HG03575 (cell line): Measurements from ENCODE around the gene OSBPL10.

Source experiments
- ATAC-seq: cut with Tn5 transposase; IDR thresholded peaks from one replicate; pipeline ENCODE4 v1.9.1; 2021; ENCODE audit not compliant: unreplicated experiment, insufficient number of reproducible peaks, low FRiP score; ENCODE audit errors: extremely low read depth

OSBPL10 gene

DNA sequence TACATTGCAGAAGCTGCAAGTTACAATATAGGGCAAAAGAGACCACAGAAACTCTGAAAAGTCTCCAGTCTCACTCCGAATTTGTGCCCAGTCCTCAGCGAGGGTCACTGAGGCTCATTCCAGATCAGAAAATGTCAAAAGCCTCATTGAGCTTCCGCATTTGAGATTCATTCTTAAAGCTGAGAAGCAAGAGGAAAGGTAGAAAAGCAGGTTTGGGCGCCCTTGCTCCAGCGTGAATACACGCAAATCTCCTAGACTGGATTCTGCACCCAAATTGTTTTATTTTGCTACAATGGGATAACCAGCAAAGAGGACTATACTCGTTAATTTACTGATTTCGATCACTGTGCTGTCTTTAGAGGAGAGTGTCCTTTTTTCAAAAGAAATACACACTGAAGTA lies 236.1 kb downstream of the OSBPL10 start:
- no peak for ATAC-seq

DNA sequence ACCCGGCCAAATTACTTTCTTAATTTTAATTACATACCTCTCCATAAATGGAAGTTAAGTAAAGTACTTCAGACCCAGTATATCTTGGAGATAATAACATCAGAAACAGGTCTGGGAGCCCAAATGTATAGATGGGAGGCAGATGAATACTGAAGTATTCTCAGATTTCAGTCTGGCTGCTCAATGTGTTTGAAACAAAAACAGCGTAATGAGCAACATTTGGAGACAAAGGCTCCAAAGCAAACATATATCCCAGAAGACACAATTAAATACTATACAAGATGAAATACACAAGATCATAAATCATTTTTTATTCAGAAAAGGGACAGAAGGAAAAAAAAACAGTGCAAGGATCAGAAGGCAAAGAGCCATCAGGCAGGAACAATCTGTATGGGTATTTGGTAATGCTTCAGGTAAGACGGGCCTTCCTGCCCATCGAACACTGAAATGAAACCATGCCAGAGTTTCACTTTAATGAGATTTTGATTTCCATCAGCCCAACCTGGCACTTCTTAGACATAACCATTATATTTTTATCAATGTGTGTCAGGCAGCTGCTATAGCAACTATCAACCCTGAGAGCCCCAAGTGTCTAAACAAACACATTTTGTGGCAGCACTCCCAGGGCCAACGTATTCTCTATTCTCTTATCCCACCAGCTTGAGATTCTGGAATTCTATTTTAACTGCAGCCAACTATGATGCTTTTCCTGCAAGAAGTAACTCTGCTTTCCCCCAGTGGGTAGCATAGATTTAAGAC lies 237.6 kb downstream of the OSBPL10 start:
- ATAC-seq, result no peak

DNA sequence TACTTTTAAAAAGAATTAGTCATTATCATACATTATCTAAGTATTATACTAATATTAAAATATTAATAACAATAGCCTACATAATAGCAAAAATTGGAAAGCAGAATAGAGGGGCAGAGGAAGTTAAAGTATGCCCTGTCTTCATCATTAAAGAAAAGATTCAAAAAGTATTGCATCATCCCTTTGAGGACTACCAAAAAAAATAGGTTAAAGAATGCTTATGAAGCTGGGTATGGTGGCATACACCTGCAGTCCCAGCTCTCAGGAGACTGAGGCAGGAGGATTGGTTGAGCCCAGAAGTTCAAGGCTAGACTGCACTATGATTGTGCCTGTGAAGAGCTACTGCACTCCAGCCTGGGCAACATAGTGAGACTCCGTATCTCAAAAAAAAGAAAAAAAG lies 240.7 kb downstream of the OSBPL10 start:
- no peak for ATAC-seq

DNA sequence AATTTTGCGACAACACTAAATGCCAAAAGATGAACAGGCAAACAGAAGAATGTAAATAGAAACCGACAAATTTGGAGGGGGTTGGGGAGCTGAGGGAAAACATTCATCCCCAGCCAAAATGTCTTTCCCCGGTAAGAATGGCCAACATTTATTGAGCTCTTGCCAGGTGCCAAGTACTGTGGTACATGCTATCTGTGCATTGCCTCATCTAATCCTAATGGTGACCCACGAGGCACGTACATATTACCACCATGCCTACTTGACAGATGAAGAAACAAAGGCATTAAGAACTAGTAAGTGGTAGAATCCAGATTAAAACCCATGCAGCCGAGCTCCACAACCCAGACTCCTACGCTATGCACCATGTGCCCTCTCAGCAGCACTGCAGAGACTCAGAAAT lies 242.7 kb downstream of the OSBPL10 start:
- ATAC-seq, result no peak

DNA sequence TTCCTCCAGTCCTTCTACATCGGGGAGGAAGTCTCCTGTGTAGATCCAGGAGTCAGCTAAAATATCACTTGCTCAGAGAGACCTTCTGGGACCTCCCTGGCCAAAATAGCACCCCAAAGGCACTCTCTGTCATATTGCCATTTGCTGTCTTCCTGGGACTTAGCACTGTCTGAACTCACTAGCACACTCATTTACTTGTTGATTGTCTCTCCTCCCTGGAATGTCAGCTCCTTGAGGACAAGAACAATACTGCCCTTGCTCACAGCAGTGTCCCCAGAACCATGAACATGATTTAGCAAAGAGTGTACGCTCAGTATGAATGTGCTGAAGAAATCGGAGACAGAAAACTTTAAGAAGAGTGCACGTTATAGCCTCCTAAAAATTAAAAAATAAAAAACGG lies 245.4 kb downstream of the OSBPL10 start:
- ATAC-seq, result no peak

DNA sequence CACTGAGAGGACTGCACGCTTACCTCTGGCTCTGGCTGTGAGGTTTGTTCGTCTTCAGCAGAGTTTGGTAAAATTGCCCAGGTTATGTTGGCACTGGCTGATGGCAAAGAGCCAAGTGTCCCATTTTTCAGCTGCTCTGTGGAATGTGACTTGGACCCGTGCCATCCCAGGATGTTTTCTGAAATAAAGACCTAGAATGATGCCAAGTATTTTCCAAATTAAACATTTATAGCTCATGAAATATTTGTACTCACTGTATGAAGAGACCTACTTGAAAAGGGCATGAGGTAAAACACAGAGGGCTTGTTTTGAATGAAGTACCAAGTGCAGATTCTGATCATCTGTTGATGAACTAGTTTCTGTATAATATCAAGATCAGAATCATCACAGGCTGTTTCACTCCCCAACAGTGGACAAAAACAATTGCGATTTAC lies 247.8 kb downstream of the OSBPL10 start:
- no peak for ATAC-seq

DNA sequence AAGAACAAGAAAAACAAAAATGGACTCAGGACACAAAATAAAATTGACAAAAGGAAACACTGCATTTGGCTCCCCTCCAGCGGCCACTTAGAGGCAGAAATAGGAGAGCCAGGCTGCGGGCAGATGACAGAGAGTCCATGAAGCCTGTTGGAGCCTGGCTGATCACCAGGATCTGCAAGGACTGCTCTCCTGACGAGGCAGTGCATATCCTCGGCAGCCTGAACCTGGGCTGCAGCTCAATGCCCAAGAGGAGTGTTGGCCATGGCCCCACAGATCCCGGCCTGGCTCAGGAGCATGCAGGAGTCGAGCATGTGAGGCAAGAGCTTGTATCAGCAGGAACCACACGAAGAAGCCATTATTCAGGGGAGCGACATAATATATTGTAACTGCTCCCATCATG lies 248.5 kb downstream of the OSBPL10 start:
- ATAC-seq, result no peak

DNA sequence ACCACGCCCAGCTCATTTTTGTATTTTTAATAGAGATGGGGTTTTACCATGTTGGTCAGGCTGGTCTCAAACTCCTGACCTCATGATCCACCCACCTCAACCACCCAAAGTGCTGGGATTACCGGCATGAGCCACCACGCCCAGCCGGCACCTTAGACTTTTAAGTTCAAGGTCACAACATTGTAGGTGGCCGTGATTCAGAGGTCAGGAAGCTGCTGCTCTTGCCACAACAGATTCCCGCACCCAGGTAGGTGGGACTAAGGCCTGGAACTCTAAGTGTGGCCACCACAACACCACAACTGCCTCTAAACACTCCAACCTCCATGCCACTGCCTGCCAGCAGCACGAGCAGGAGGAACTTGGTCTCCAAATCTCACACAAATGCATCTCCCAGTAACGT lies 251.5 kb downstream of the OSBPL10 start:
- no peak for ATAC-seq

DNA sequence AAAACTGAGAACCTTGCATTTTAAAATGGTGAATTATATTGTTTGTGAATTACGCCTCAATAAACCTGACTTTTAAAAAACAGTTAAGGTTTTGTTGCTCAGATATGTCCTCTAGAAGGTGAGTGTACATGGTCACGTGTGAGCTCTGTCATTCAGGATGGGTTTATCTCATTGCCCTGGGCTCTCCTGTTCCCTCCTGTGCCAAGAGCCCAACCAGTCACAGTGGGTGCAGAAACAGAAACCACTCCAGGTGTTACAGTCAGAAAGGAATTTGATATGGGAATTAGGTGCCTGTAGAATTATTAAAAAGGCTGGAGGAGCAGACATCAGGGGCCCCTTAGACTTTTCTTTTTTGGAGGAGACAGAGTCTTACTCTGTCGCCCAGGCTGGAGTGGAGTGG lies 252.0 kb downstream of the OSBPL10 start:
- no peak for ATAC-seq

DNA sequence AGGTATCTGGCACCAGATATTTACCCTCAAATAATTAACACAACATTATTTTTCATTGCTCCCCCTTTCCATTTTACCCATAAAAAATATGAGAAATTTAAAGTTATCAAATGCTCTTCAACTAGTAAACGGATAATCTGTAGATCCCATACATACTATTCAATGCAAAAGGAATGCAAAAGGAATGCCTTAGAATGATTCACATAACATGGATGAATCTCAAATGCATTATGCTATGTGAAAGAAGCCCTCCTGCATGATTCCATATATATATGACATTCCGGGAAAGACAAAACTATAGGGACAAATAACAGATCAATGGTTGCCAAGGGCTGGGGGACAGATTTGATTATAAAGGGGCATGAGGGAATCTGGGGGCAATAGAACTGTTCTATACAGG lies 252.7 kb downstream of the OSBPL10 start:
- no peak for ATAC-seq

DNA sequence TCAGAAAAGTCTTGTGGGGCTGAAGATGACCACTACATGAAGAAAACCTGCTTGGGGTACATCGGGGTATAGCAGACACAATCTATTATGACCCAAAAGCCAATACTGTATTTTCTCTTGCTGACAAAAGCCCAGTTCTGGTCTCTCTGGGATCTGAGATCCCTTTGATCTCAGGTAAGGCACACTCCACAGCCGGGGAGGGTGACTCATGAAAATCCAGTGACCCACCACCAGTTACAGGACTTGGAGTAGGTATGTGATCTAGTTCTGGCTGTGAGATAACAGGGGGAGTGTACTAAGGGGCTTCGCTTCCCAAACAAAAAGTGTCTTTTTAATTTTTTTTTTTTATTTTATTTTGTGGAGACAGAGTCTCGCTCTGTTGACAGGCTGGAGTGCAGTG lies 255.1 kb downstream of the OSBPL10 start:
- ATAC-seq, result no peak

DNA sequence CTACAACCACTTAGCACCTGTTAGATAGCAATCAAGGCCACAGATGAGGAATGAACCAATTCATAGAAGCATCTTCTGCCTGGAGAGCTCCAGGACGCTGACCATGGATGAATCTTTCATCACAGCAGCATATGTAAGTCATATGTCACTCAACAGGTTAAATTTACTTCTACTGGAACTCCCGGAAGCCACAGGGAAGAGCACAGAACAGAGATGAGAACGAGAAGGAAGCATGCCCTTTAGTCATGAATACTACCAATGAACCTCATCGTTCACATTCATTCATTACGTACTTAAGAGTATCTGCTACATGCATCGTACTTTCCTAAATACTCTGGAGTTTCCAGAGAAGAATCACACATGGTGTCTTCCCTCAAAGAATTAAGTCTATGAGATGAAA lies 255.5 kb downstream of the OSBPL10 start:
- no peak for ATAC-seq

DNA sequence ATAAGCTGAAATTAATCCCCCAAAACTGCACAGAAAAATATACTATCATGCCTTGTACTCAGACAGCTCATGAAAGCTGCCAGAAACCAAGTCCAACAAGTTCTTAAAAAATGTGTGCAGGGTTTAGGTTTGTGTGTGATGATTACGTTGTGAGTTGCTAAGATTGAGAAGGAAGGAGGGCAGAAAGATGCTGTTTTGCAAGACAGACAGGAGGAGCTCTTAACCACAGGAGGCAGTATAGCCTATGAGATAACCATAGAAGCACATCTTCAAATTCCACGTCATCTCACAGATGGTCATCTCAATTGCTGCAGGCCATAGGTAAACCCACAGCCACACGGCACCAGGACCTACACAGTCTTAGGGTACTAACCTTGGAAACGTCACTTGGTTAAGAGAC lies 256.4 kb downstream of the OSBPL10 start:
- ATAC-seq, result no peak

DNA sequence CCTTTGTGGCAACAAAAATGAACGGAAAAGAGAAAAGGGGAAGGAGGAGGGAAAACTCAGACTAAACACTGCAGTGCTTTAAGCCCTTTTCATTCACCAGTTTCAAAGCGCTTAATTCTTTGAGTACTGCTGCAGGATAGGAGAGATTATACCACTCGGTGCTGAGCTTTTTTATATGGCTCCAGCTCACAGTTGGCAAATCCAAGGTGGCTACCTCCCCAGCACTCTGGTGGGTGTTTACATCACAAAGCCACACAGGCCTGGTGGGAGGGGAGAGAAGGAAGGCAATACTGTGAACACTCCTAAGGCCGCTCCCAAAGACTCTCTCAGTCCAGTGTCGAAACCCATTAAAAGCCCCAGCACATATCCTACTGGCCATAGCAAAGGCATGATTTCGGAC lies 256.9 kb downstream of the OSBPL10 start:
- no peak for ATAC-seq

DNA sequence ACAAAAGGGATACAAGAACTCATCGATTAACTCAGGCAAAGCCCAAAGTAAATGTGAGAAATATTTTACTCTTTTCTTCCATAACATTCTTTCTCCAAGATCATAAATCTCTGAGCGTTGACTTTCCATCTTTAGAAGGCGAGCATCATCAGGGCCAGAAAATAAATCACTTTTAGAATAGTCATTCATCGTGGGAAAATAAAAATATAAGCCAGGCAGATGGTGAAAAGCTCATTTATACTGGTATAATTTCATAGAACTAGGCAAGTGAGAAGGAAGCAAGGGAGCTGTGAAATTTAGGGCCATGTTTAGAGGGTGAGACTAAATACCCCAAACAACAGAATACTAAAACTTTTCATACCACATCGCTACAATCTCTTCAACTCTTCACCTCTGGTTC lies 257.4 kb downstream of the OSBPL10 start:
- ATAC-seq, result no peak

DNA sequence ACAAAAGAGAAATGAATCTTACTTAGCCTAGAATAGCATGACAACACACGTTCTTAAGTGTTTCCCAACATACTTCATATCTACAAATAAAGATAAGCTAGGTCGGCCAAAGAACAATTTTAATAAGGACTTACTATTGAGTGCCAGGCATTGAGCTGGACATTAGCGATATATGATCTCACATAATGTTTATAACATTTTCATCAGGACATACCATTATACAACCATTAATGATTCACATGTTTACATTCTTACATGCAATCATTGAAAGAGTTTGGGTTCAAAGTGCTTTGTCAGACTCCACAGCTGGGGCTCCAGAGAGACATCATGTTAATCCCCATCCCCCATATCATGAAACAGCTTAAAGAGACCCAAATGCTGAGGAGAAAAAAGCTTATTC lies 259.4 kb downstream of the OSBPL10 start:
- ATAC-seq, result no peak

DNA sequence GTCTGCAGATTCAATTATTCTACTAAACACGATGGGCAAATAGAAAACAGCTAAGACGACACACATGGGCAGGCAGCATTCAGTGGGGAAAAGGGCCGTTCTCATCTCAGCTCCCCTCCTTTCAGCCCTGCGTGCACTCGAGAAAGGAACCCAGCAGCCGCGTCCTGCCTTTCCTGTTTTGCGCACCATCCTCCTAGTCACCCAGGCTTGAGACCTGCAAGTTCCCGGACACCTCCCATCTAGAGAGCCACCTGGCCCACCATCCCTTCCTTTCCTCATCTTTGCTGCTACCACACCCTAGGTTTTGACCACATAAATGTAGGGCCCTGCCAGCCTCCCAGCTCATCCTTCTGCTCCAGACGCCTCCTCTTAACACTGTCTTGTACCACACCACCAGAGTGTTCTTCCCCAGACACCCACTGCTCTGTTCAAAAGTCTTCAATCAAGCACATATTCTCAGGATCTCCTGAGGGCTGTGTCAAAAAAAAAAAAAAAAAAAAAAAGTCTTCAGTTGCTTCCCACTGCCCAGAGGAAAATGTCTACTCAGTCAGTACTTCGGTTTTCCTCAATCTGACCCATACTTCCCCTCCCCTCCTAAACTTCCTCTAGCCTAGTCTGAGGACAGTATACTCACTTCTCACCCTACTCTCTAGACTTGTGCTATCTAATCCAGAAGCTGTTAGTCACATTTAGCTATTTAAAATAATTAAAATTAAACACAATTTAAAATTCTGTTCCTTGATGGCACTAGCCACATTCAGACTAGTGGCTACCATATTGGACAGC lies 266.4 kb downstream of the OSBPL10 start:
- no peak for ATAC-seq

DNA sequence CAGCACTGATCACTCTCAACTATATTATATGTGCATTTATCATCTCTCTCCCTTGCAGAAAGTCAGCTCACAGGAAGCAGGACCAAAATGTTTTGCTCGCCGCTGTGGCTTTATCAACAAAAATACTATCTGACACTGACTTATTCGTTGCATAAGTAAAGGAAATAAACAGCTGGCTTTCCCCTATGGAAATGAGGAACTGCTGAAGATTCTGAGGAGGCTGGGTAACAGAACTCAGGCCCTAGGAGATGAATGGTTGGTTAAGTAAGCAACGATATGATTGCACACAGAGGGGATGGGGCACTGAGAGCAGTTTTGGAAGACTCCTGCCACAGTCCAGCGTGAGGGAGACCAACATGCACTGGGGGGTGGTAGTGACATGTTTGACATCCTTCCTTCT lies 267.2 kb downstream of the OSBPL10 start:
- no peak for ATAC-seq

DNA sequence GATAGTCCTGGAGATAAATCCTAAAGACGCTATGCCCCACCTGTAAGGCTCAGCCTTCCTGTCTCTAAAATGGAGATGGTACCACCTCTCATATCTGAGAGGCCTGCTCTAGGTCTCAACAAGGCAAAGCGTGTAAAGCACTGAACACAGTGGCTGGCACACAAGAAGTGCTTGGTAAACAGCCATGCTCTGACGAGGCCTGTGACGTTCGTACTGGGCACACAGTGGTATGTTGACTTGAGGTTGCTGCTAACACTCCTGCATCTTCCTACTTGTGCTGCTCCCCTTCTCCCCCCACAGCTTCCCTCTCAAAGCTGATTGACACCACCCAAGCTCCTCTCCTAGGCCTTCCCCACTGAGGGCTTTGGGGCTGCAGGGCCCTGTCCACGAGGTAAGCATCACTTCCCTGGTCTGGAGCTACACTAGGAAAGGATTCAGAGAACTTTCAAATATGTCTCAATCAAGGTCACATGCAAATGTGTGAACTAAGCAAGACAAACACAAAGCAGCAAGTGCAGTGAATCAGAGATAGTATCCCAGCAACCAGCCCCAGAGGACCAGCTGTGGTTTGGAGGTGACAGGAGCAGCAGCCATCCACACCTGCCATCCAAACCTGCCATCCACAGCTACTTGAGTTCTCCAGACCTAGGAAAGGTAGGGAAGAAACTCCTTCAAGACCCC lies 270.8 kb downstream of the OSBPL10 start:
- ATAC-seq, result no peak

DNA sequence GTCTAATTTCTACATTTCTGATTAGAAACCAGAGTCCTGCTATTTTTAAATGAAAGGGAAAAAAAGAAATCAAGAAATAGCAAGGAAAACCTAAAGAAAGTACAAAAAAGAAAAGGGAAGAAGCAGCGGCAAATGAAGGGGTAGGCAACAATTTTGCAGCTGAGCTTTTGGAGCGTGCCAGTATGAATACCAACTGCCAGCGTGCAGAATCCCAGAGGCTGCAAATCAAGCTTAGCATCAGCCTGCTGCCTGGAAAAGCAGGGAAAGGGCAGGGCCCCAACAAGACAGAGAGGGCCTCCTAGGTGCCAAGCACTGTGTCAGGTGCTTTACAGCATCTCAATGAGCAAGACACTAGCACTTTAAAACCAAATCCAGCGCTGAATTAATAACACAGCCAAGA lies 271.5 kb downstream of the OSBPL10 start:
- ATAC-seq, result no peak
